Dendritic cell treated with granulocyte-macrophage colony-stimulating factor and Interleukin-4, amounts not matched to agents 40 ng/mL and 50 ng/mL, for 4 days (primary cell): Measurements from ENCODE around the gene CFAP20.
"Not testable (repeated sequence)": the region's sequence is repeated elsewhere in the genome, so short reads cannot be mapped to it uniquely, and the experiment has no call there.

Experiments used
- H3K27ac Mint-ChIP-seq: one replicate; pipeline ENCODE4 v1.8.0; 2022; ENCODE audit warnings: mild to moderate bottlenecking, mixed read lengths
- H3K27me3 Mint-ChIP-seq: one replicate; pipeline ENCODE4 v1.8.0; 2022; ENCODE audit warnings: mild to moderate bottlenecking, mixed read lengths
- H3K36me3 Mint-ChIP-seq: one replicate; pipeline ENCODE4 v1.8.0; 2022; ENCODE audit warnings: low read depth, mixed read lengths
- H3K4me1 Mint-ChIP-seq: one replicate; pipeline ENCODE4 v1.8.0; 2022; ENCODE audit warnings: low read depth, mixed read lengths
- H3K4me3 Mint-ChIP-seq: one replicate; pipeline ENCODE4 v1.8.0; 2022; ENCODE audit warnings: mild to moderate bottlenecking, moderate library complexity, mixed read lengths
- H3K9me3 Mint-ChIP-seq: one replicate; pipeline ENCODE4 v1.8.0; 2022; ENCODE audit warnings: mixed read lengths
- intact Hi-C: fragments of 100-400 bp; cut with micrococcal nuclease; formaldehyde crosslinking; loops from one replicate; pipeline ENCODE4 v1.15.0; 2022

The CFAP20 gene

DNA sequence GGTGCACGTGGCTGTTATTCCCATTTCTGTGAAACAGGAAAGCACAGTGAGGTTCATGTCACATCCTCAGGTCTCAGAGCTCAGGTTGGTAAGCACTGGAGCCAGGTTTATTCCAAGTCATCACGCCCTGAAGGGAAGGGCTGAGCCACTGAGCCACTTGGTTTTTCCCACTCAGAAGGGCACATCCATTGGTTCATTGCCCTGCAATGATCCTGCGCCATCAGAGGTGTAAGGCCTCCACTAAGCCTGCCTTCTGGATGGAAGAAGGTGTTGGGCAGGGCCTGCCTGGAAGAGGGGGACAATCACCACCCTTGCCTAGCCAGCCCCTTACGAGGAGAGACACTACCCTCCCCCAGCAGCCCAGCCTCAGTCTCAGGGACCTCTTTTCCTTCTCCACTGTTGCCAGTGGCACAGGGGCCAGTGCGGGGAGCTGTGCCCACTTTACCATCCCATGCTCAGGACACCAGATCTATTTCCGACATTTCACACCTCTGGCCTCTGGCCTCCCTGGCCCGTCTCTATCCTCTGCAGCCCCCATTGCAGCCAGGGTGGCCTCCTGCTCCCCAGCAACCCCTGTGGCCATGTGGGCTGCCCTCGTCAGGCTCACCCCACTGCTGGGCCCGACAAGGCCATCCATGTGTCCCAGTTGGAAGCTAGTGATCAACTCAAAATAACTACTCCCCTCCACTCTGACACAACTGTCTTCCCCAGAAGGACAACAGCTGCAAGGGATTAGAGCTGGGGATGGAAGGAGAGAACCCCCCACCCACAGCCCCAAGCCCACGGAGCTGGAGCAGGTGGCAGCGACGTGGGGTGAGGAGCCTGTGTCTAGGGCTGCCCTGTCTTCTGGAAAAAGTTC is 29.9 kb downstream of the CFAP20 start:
- Mint-ChIP-seq H3K9me3 (no peaks in the 10 kb centered on the region), H3K27me3 (peaks cover 1% of the 10 kb centered on the region), H3K36me3 (no peaks in the 10 kb centered on the region), H3K4me3 (no peak overlapping the region), H3K27ac (no peak overlapping the region), H3K4me1 (peaks cover 16% of the 10 kb centered on the region)
- intact Hi-C loops = no loop called here

- intact Hi-C loops = no loop called here
- H3K4me3 Mint-ChIP-seq = no peak overlapping the region
- H3K27me3 Mint-ChIP-seq = peaks cover 1% of the 10 kb centered on the region
- H3K9me3 Mint-ChIP-seq = no peaks in the 10 kb centered on the region
- no peaks in the 10 kb centered on the region for H3K36me3 Mint-ChIP-seq
- peaks cover 16% of the 10 kb centered on the region for H3K4me1 Mint-ChIP-seq
- no peak overlapping the region for H3K27ac Mint-ChIP-seq
Measured at GRCh38 chr16:58098207-58099096, 30.7 kb downstream of the CFAP20 start.

- intact Hi-C loops = no loop called here
- Mint-ChIP-seq H3K9me3 (no peaks in the 10 kb centered on the region), H3K36me3 (no peaks in the 10 kb centered on the region), H3K27ac (no peak overlapping the region), H3K4me1 (peaks cover 16% of the 10 kb centered on the region), H3K4me3 (no peak overlapping the region), H3K27me3 (peaks cover 1% of the 10 kb centered on the region)
Measured at GRCh38 chr16:58096249-58096648, 32.9 kb downstream of the CFAP20 start.

GRCh38 chr16:58095575-58095960 is 33.6 kb downstream of the CFAP20 start:
- H3K4me3 Mint-ChIP-seq, H3K27ac Mint-ChIP-seq, intact Hi-C loops, H3K9me3 Mint-ChIP-seq, H3K27me3 Mint-ChIP-seq, H3K36me3 Mint-ChIP-seq: not testable (repeated sequence)
- peaks cover 11% of the 10 kb centered on the region for H3K4me1 Mint-ChIP-seq

GRCh38 chr16:58094791-58095574 is 34.2 kb downstream of the CFAP20 start:
- Mint-ChIP-seq H3K4me1 (peaks cover 7% of the 10 kb centered on the region), H3K36me3 (no peaks in the 10 kb centered on the region), H3K4me3 (no peak overlapping the region), H3K27me3 (peaks cover 1% of the 10 kb centered on the region), H3K27ac (no peak overlapping the region), H3K9me3 (no peaks in the 10 kb centered on the region)
- intact Hi-C loops = no loop called here

DNA sequence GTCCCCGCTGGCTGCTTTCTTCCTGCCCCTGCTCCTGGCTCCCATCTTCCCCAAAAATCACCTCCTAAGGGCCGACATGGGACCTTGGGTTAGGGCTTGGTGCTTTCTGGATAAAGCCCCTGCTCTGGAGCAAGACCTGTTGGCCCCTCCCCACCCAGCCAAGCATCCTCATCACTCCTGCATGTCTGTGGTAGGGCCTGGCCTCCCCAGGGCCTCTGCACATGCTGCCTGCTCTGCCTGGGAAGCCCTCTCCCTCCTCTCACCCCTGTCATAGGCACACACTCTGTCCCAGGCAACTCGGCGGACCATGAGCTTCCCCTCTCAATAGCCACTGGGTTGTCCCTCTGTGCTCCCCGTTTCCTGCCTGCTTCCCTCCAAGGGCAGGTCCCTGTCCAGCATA is 35.2 kb downstream of the CFAP20 start:
- no peaks in the 10 kb centered on the region for H3K36me3 Mint-ChIP-seq
- intact Hi-C loops = no loop called here
- no peaks in the 10 kb centered on the region for H3K9me3 Mint-ChIP-seq
- no peak overlapping the region for H3K27ac Mint-ChIP-seq
- H3K27me3 Mint-ChIP-seq = no peaks in the 10 kb centered on the region
- H3K4me3 Mint-ChIP-seq = no peak overlapping the region
- peaks cover 6% of the 10 kb centered on the region for H3K4me1 Mint-ChIP-seq

- H3K4me3 Mint-ChIP-seq, H3K4me1 Mint-ChIP-seq, H3K9me3 Mint-ChIP-seq, H3K36me3 Mint-ChIP-seq, H3K27me3 Mint-ChIP-seq, intact Hi-C loops, H3K27ac Mint-ChIP-seq: not testable (repeated sequence)
Measured at GRCh38 chr16:58090396-58090795, 38.8 kb downstream of the CFAP20 start.

DNA sequence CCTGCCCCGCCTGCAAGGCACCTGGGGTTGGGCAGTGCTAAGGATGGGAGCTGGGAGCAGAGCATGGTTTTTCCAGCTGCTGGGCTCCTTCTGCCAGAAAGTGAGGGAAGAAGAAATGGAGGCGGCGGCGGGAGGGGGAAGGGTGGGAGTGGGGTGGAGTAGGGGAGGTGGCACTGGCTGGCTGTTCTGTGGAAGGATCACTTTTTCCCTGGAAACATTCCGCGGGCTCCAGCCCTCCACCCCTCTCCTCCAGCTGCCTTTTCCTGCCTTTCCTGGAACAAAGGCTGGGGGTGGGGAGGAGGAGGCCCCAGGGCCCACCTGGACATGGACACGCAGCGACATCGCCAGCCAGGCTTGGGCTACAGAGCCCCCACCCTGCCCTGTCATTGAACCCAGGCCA is 41.1 kb downstream of the CFAP20 start:
- Mint-ChIP-seq H3K36me3 (no peaks in the 10 kb centered on the region), H3K4me1 (no peaks in the 10 kb centered on the region), H3K9me3 (no peaks in the 10 kb centered on the region), H3K27me3 (no peaks in the 10 kb centered on the region), H3K27ac (no peak overlapping the region), H3K4me3 (no peak overlapping the region)
- intact Hi-C loops = no loop called here

DNA sequence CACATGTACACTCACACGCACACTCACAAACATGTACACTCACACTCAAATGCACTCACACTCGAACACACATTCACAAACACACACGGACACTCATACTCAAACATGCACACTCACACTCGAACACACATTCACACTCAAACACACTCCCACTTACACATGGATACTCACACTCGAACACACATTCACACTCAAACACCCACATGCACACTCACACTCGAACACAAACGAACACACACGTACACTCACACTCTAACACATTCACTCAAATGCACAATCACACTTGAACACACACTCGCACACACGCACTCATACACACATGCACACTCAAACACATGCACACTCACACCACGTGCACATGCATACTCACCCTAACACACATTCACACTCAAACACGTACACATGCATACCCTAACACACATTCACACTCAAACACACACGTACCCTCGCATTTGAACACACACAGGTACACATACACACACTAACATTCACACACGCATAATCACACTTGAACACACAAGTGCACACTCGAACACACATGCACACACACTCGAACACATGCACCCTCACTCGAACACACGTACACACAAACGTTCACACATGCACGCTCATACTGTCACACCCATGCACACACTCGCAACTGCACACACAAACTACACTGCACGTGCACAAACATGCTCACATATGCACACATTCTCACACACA is 41.8 kb downstream of the CFAP20 start:
- Mint-ChIP-seq H3K4me1 (no peaks in the 10 kb centered on the region), H3K4me3 (no peak overlapping the region), H3K27me3 (no peaks in the 10 kb centered on the region), H3K9me3 (no peaks in the 10 kb centered on the region), H3K36me3 (no peaks in the 10 kb centered on the region), H3K27ac (no peak overlapping the region)
- intact Hi-C loops = no loop called here

DNA sequence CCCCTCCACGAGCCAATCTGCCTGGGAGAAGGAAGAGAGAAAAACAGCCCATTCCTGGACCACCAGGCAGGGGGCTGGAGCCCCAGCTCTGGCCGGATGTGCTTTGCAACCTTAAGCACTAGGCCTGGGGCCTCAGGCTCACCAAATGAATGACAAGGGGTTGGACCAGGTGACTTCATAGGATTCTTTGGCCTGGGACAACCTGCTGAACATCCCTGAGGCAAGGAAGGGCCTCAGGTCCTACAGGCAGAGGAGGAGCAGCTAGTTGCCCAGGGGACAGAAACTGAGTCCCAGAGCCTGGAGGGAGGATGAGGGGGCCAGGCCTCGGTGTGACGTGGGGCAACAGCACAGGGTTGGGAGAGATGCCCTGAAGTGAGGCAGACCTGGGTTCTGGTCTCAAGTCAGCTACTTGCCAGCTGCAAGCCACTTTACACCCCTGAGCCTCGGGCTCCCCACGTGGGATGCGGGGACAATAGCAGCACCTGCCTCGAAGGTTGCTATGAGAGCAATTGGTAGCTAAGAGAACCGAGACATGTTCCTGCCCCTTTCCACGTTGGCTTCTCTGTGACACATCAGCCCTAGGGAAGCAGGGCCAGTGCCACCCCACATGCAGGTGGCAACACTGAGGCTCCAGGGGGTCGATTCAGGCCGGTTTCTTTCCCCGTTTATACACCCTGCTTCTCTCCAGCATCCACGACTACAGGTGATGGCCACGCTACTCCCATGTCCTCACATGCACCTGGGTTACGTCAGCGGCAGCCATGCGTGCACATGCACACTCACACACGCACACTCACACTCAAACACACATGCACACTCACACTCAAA is 42.6 kb downstream of the CFAP20 start:
- Mint-ChIP-seq H3K9me3 (no peaks in the 10 kb centered on the region), H3K4me3 (no peak overlapping the region), H3K27ac (no peak overlapping the region), H3K4me1 (no peaks in the 10 kb centered on the region), H3K27me3 (no peaks in the 10 kb centered on the region), H3K36me3 (no peaks in the 10 kb centered on the region)
- intact Hi-C loops = no loop called here

- H3K4me1 Mint-ChIP-seq = no peaks in the 10 kb centered on the region
- H3K27me3 Mint-ChIP-seq = no peaks in the 10 kb centered on the region
- intact Hi-C loops = no loop called here
- no peaks in the 10 kb centered on the region for H3K9me3 Mint-ChIP-seq
- no peaks in the 10 kb centered on the region for H3K36me3 Mint-ChIP-seq
- H3K4me3 Mint-ChIP-seq = no peak overlapping the region
- no peak overlapping the region for H3K27ac Mint-ChIP-seq
Measured at GRCh38 chr16:58085584-58086251, 43.5 kb downstream of the CFAP20 start.

DNA sequence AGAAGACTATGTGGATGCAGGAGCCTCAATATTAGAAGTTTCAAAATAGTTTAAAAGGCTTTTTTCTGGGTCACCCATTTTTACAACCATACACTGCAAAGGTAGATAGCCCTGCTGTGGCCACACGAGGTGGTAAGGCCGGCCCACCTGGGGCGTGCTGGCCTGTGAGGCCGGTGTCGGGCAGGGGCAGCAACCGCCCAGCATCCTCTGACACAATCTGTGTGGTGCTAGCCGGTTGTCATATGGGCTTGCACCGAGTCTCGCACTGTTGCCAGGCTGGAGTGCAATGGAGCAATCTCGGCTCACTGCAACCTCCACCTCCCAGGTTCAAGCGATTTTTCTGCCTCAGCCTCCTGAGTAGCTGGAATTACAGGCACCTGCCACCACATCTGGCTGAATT is 44.0 kb downstream of the CFAP20 start:
- H3K4me1 Mint-ChIP-seq = no peaks in the 10 kb centered on the region
- no peak overlapping the region for H3K4me3 Mint-ChIP-seq
- no peak overlapping the region for H3K27ac Mint-ChIP-seq
- H3K9me3 Mint-ChIP-seq = no peaks in the 10 kb centered on the region
- no peaks in the 10 kb centered on the region for H3K27me3 Mint-ChIP-seq
- intact Hi-C loops = no loop called here
- no peaks in the 10 kb centered on the region for H3K36me3 Mint-ChIP-seq
